ENCODE measurements around the gene CENPO.

GRCh38 chr2:24852026-24852425 is 58.8 kb downstream of the CENPO start:
- TF ChIP-seq, protein P1, sequence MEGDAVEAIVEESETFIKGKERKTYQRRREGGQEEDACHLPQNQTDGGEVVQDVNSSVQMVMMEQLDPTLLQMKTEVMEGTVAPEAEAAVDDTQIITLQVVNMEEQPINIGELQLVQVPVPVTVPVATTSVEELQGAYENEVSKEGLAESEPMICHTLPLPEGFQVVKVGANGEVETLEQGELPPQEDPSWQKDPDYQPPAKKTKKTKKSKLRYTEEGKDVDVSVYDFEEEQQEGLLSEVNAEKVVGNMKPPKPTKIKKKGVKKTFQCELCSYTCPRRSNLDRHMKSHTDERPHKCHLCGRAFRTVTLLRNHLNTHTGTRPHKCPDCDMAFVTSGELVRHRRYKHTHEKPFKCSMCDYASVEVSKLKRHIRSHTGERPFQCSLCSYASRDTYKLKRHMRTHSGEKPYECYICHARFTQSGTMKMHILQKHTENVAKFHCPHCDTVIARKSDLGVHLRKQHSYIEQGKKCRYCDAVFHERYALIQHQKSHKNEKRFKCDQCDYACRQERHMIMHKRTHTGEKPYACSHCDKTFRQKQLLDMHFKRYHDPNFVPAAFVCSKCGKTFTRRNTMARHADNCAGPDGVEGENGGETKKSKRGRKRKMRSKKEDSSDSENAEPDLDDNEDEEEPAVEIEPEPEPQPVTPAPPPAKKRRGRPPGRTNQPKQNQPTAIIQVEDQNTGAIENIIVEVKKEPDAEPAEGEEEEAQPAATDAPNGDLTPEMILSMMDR (IDR thresholded peaks at IDR 0.05; ENCODE audit: low read length), result no peak
- no peak for TF ChIP-seq EZH2 (optimal IDR thresholded peaks at IDR 0.05; ENCODE audit: low read depth, low read length)
